ENCODE measurements around the gene FAM229A. TPM values are rescaled to one million over a fixed set of nuclear protein-coding genes. Genes with fewer than 3 reads are reported as not detected.

Gene FAM229A
- total and polyA plus RNA-seq, 9 of the 15 experiments (the other 6 are each of a cell fraction or from before 2014, with no cell fraction given): 0.04 to 21.6 (median 7.4) TPM

GRCh38 chr1:32394141-32394889 is 32.0 kb upstream of the FAM229A start, which contains the start of gene BSDC1 (continued):
- TF ChIP-seq ZNF407 (IDR thresholded peaks at IDR 0.05; ENCODE audit: low read depth) (peak; percentile 98), CHD7 (IDR thresholded peaks at IDR 0.05; ENCODE audit: low read depth, low read length) (peak; percentile 53), STAT5B (CRISPR knock-in tag; IDR thresholded peaks at IDR 0.05) (no peak), XRCC3 (IDR thresholded peaks at IDR 0.05) (0 out of 2 replicates have a peak, but pooled peaks have one; percentile 27), FOXJ2 (tag; IDR thresholded peaks at IDR 0.05) (peak; percentile 84), SNRNP70 (optimal IDR thresholded peaks at IDR 0.05; ENCODE audit: low read depth, low read length) (no peak)

Measured in K562 (cell line).